Measurements from ENCODE around the gene GTPBP4. TPM values are rescaled to one million over a fixed set of nuclear protein-coding genes. Genes with fewer than 3 reads are reported as not detected.

The GTPBP4 gene
- total and polyA plus RNA-seq, 9 of the 15 experiments (the other 6 are each of a cell fraction or from before 2014, with no cell fraction given): 79.0 to 155 (median 128) TPM

DNA sequence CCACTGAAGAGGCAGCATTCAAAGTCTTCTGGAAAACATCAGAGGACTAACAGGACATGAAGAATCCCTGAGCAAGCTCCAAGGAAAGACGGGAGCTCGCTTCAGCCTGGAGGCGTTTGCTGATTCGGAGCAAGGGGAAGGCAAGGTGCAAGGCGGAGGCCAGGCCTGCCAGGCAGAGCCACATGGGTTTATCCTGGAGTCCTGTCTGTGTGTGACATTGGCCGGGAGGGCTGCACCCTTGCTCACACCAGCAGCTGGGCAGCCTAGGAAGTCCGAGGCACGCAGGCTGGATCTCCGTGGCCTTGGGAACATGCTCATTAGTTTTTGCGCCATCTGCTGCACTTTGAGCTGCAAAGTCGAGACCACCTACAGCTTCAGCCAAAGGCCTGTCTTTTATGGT is 34.4 kb upstream of the GTPBP4 start:
- H3K9me1 ChIP-seq (ENCODE audit: control insufficient read depth, insufficient read depth, low read length): no peaks in the 10 kb centered on the region
- H3K4me2 ChIP-seq (ENCODE audit: insufficient read depth, low read length): no peak overlapping the region
- peaks cover 59 to 68% of the 10 kb centered on the region in 2 experiments for H3K27me3 ChIP-seq (ENCODE audit: control insufficient read depth in 2 of 2, insufficient read depth in 2 of 2, low read length in 2 of 2)
- intact Hi-C loops (cut with micrococcal nuclease): no loop called here
- TF ChIP-seq, protein P1, sequence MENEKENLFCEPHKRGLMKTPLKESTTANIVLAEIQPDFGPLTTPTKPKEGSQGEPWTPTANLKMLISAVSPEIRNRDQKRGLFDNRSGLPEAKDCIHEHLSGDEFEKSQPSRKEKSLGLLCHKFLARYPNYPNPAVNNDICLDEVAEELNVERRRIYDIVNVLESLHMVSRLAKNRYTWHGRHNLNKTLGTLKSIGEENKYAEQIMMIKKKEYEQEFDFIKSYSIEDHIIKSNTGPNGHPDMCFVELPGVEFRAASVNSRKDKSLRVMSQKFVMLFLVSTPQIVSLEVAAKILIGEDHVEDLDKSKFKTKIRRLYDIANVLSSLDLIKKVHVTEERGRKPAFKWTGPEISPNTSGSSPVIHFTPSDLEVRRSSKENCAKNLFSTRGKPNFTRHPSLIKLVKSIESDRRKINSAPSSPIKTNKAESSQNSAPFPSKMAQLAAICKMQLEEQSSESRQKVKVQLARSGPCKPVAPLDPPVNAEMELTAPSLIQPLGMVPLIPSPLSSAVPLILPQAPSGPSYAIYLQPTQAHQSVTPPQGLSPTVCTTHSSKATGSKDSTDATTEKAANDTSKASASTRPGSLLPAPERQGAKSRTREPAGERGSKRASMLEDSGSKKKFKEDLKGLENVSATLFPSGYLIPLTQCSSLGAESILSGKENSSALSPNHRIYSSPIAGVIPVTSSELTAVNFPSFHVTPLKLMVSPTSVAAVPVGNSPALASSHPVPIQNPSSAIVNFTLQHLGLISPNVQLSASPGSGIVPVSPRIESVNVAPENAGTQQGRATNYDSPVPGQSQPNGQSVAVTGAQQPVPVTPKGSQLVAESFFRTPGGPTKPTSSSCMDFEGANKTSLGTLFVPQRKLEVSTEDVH (IDR thresholded peaks at IDR 0.05; ENCODE audit: low read depth, partially characterized antibody): no peak
- no peak for TF ChIP-seq SPI1 (IDR thresholded peaks at IDR 0.05; ENCODE audit: borderline replicate concordance, low read depth, low read length)
- DNase-seq (ENCODE audit: extremely low read depth in 1 of 4, low spot score in 3 of 4) (no peak), FAIRE-seq (no peak), ATAC-seq (no peak; the same call in 2 of the 3 replicates)
- CTCF ChIA-PET (ENCODE audit: low intra/inter-chr PET ratio): no interaction called here
- peaks cover 0 to 10% of the 10 kb centered on the region in 2 experiments; a peak in 2 of 5 replicates for H3K4me1 ChIP-seq (replicated peaks in 1 of 2; ENCODE audit: control insufficient read depth in 2 of 2, insufficient read depth in 2 of 2, low read length in 2 of 2)
- no peak overlapping the region for H3K27ac ChIP-seq (ENCODE audit: extremely low read depth, low read depth, low read length)
- H3K9ac ChIP-seq (ENCODE audit: insufficient read depth in 1 of 2, low read depth in 2 of 2, low read length in 2 of 2): no peak overlapping the region
- H3K79me2 ChIP-seq (ENCODE audit: control insufficient read depth, insufficient read depth, low read length): no peaks in the 10 kb centered on the region
- WGBS (ENCODE audit: insufficient coverage, low coverage, missing lambda C conversion rate): 18% methylated on average over 11 of the region's 11 CpGs
- H2AFZ ChIP-seq (ENCODE audit: low read depth, low read length): no peak overlapping the region
- no peaks in the 10 kb centered on the region for H3K36me3 ChIP-seq (ENCODE audit: control insufficient read depth, insufficient read depth, low read length)
- no peaks in the 10 kb centered on the region for H3K9me3 ChIP-seq (replicated peaks; ENCODE audit: control insufficient read depth, insufficient read depth, low read depth, low read length)
- in situ Hi-C loops (cut with MboI): no loop called here
- no peaks in the 10 kb centered on the region for H4K20me1 ChIP-seq (replicated peaks; ENCODE audit: control insufficient read depth, insufficient read depth, low read length)
- H3K4me3 ChIP-seq: no peak overlapping the region
- POLR2A ChIA-PET: interaction anchor here (0.6 to 1.2 kb wide), 3 partner anchors 20 to 666 kb away, joined by 3 to 5 read pairs (median 3); no protein-coding TSS in a partner anchor
- no TSS peak for BruUV-seq (replicated peaks)

DNA sequence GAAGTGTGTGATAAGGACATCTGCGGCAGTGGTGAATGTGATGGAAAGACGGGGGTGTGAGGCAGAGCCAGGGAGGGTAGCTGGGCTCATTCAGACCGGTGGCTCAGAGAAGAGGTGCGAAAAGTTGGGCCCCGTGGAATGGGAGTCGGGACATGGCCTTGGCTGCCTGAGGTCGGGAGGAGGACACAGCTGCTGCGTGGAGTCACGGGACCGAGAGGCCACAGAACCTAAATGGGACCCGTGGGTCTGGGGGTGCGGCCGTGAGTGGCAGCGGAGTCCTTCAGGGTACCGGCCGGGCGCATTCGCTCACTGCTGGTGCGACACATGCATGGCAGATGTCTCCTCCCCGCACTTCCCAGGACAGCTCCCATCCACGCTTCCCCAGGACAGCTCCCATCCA is 33.8 kb upstream of the GTPBP4 start:
- WGBS (ENCODE audit: insufficient coverage, low coverage, missing lambda C conversion rate): 18% methylated on average over 13 of the region's 21 CpGs
- in situ Hi-C loops (cut with MboI) (no loop called here), intact Hi-C loops (cut with micrococcal nuclease) (no loop called here)
- Histone ChIP-seq H2AFZ (ENCODE audit: low read depth, low read length) (no peak overlapping the region), H3K27me3 (ENCODE audit: control insufficient read depth in 2 of 2, insufficient read depth in 2 of 2, low read length in 2 of 2) (peaks cover 57 to 66% of the 10 kb centered on the region in 2 experiments), H3K36me3 (ENCODE audit: control insufficient read depth, insufficient read depth, low read length) (no peaks in the 10 kb centered on the region), H3K9me1 (ENCODE audit: control insufficient read depth, insufficient read depth, low read length) (no peaks in the 10 kb centered on the region), H3K79me2 (ENCODE audit: control insufficient read depth, insufficient read depth, low read length) (no peaks in the 10 kb centered on the region), H3K9ac (ENCODE audit: insufficient read depth in 1 of 2, low read depth in 2 of 2, low read length in 2 of 2) (no peak overlapping the region), H3K4me3 (no peak overlapping the region), H3K27ac (ENCODE audit: extremely low read depth, low read depth, low read length) (no peak overlapping the region), H3K9me3 (replicated peaks; ENCODE audit: control insufficient read depth, insufficient read depth, low read depth, low read length) (no peaks in the 10 kb centered on the region), H3K4me1 (replicated peaks in 1 of 2; ENCODE audit: control insufficient read depth in 2 of 2, insufficient read depth in 2 of 2, low read length in 2 of 2) (peaks cover 0 to 10% of the 10 kb centered on the region in 2 experiments; a peak in 2 of 5 replicates), H4K20me1 (replicated peaks; ENCODE audit: control insufficient read depth, insufficient read depth, low read length) (no peaks in the 10 kb centered on the region), H3K4me2 (ENCODE audit: insufficient read depth, low read length) (no peak overlapping the region)
- DNase-seq (ENCODE audit: extremely low read depth in 1 of 4, low spot score in 3 of 4): no peak
- no peak for ATAC-seq
- FAIRE-seq: no peak
- no TSS peak for BruUV-seq (replicated peaks)
- POLR2A ChIA-PET: interaction anchor here (1.1 to 1.2 kb wide), 2 partner anchors 19 to 21 kb away, joined by 3 to 5 read pairs; no protein-coding TSS in a partner anchor
- CTCF ChIA-PET (ENCODE audit: low intra/inter-chr PET ratio): no interaction called here
- TF ChIP-seq TAF1 (IDR thresholded peaks at IDR 0.05; ENCODE audit: control insufficient read depth, extremely low read depth, insufficient read depth, low read length, severe bottlenecking) (no peak), BMI1 (IDR thresholded peaks at IDR 0.05; ENCODE audit: low read length) (no peak), SMAD2 (IDR thresholded peaks at IDR 0.05; ENCODE audit: low read depth, low read length) (no peak), PHF8 (IDR thresholded peaks at IDR 0.05; ENCODE audit: borderline replicate concordance, low read length) (no peak), KDM4B (IDR thresholded peaks at IDR 0.05; ENCODE audit: borderline replicate concordance in 2 of 2, low read depth in 1 of 2) (no peak)
- TF ChIP-seq, protein P2, sequence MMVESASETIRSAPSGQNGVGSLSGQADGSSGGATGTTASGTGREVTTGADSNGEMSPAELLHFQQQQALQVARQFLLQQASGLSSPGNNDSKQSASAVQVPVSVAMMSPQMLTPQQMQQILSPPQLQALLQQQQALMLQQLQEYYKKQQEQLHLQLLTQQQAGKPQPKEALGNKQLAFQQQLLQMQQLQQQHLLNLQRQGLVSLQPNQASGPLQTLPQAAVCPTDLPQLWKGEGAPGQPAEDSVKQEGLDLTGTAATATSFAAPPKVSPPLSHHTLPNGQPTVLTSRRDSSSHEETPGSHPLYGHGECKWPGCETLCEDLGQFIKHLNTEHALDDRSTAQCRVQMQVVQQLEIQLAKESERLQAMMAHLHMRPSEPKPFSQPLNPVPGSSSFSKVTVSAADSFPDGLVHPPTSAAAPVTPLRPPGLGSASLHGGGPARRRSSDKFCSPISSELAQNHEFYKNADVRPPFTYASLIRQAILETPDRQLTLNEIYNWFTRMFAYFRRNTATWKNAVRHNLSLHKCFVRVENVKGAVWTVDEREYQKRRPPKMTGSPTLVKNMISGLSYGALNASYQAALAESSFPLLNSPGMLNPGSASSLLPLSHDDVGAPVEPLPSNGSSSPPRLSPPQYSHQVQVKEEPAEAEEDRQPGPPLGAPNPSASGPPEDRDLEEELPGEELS (CRISPR knock-in tag; IDR thresholded peaks at IDR 0.05; ENCODE audit: borderline replicate concordance): no peak
- TF ChIP-seq, protein P3, sequence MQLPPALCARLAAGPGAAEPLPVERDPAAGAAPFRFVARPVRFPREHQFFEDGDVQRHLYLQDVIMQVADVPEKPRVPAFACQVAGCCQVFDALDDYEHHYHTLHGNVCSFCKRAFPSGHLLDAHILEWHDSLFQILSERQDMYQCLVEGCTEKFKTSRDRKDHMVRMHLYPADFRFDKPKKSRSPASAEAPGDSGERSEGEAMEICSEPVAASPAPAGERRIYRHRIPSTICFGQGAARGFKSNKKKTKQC (CRISPR knock-in tag; IDR thresholded peaks at IDR 0.05): no peak

Measured in K562 (cell line).